K562 (cell line): ENCODE results near the gene BDH1. TPM values are rescaled to one million over a fixed set of nuclear protein-coding genes. Genes with fewer than 3 reads are reported as not detected.

Experiments
- ATAC-seq: fragments of 200-7000 bp; cut with Tn5 transposase; 3 replicates; pipeline ENCODE4 v1.9.1; 2020; ENCODE audit warnings: moderate library complexity
- BruUV-seq: library from RNA; stranded (reverse); fragments of 400-500 nt; replicated peaks from 2 replicates; lab custom pipeline; 2021; lab: Mats Ljungman, UMichigan
- CTCF ChIA-PET: fragments of 300-600 bp; formaldehyde crosslinking; extraction: SDS; loops from one replicate; lab custom pipeline; 2021; ENCODE audit warnings: low intra/inter-chr PET ratio; lab: Yijun Ruan, JAX
- POLR2A ChIA-PET: fragments of 300-600, 350-650 bp; sonication (Branson Sonifier 250); formaldehyde crosslinking; extraction: SDS; loops from one replicate; lab custom pipeline; 2021; ENCODE audit warnings: antibody characterized with exemption, inconsistent platforms; lab: Yijun Ruan, JAX
- DNase-seq, 4 experiments: peaks; one replicate each; pipeline versions ENCODE4 v3.0.0 to v3.0.0-alpha.2; 2011 to 2018; ENCODE audit warnings: low spot score in 3 of 4, mixed read lengths in 3 of 4; ENCODE audit errors: extremely low read depth in 1 of 4
- FAIRE-seq: peaks from 2 replicates; lab custom pipeline; 2011; peaks lifted over from hg19 to GRCh38; lab: Jason Lieb, UNC
- H2AFZ ChIP-seq: 2 replicates; pipeline ENCODE4 v1.6.0; 2011; ENCODE audit warnings: low read depth, low read length, control low read depth, inconsistent platforms
- H3K27ac ChIP-seq: fragments of 200-600 bp; 3 replicates; pipeline ENCODE4 v1.8.0; 2011; ENCODE audit warnings: low read depth, mild to moderate bottlenecking, control low read depth, inconsistent platforms, low read length, moderate library complexity, mixed read lengths; ENCODE audit errors: extremely low read depth
- H3K27me3 ChIP-seq, 2 experiments: fragments of 300-600 bp in 1 of 2; 2 replicates in 1 of 2; 3 replicates in 1 of 2; pipeline versions ENCODE4 v1.6.0 to v1.8.0; 2011; ENCODE audit warnings: inconsistent platforms in 2 of 2, low read length in 2 of 2, mild to moderate bottlenecking in 1 of 2, mixed read lengths in 1 of 2, moderate library complexity in 1 of 2; ENCODE audit not compliant: control insufficient read depth in 2 of 2, insufficient read depth in 2 of 2
- H3K36me3 ChIP-seq: fragments of 300-600 bp; 3 replicates; pipeline ENCODE4 v1.8.0; 2011; ENCODE audit warnings: mild to moderate bottlenecking, low read length, inconsistent platforms; ENCODE audit not compliant: control insufficient read depth, insufficient read depth
- H3K4me1 ChIP-seq, 2 experiments: fragments of 200-600 bp in 1 of 2; replicated peaks in 1 of 2; 2 replicates in 1 of 2; 3 replicates in 1 of 2; pipeline versions ENCODE4 v1.5.1 to v1.8.0; 2011; ENCODE audit warnings: inconsistent platforms in 2 of 2, low read length in 2 of 2, mild to moderate bottlenecking in 1 of 2, mixed read lengths in 1 of 2, moderate library complexity in 1 of 2; ENCODE audit not compliant: control insufficient read depth in 2 of 2, insufficient read depth in 2 of 2
- H3K4me2 ChIP-seq: 2 replicates; pipeline ENCODE4 v1.6.1; 2011; ENCODE audit warnings: low read length, control low read depth, inconsistent platforms, mixed read lengths; ENCODE audit not compliant: insufficient read depth
- H3K4me3 ChIP-seq: fragments of 200-600 bp; sonication (generic), shearing (Covaris generic); 2 replicates; pipeline ENCODE4 v1.5.1; 2016; ENCODE audit warnings: control low read depth, inconsistent platforms
- H3K79me2 ChIP-seq: fragments of 200-600 bp; 3 replicates; pipeline ENCODE4 v1.8.0; 2011; ENCODE audit warnings: low read length, inconsistent platforms; ENCODE audit not compliant: control insufficient read depth, insufficient read depth
- H3K9ac ChIP-seq, 2 experiments: 2 replicates each; pipeline versions ENCODE4 v1.6.0 to v1.6.1; 2011; ENCODE audit warnings: low read depth in 2 of 2, low read length in 2 of 2, control low read depth in 1 of 2, inconsistent platforms in 1 of 2, mild to moderate bottlenecking in 1 of 2, mixed read lengths in 1 of 2; ENCODE audit not compliant: insufficient read depth in 1 of 2
- H3K9me1 ChIP-seq: one replicate; pipeline ENCODE4 v1.6.0; 2011; ENCODE audit warnings: inconsistent platforms, mild to moderate bottlenecking, low read length, moderate library complexity; ENCODE audit not compliant: control insufficient read depth, insufficient read depth
- H3K9me3 ChIP-seq: replicated peaks from 2 replicates; pipeline ENCODE4 v1.5.1; 2011; ENCODE audit warnings: low read depth, low read length, inconsistent platforms; ENCODE audit not compliant: control insufficient read depth, insufficient read depth
- H4K20me1 ChIP-seq: replicated peaks from 2 replicates; pipeline ENCODE4 v1.6.1; 2011; ENCODE audit warnings: low read length, inconsistent platforms, mixed read lengths; ENCODE audit not compliant: control insufficient read depth, insufficient read depth
- CCAR2 ChIP-seq: fragments of 200-400 bp; formaldehyde crosslinking; IDR thresholded peaks from 2 replicates; pipeline ENCODE4 v1.6.1; 2017; ENCODE audit warnings: mild to moderate bottlenecking, low read depth, low read length
- HLTF ChIP-seq: fragments of 450-650 bp; IDR thresholded peaks from 2 replicates; pipeline ENCODE4 v1.6.1; 2016
- KAT7 ChIP-seq: sonication (generic); formaldehyde crosslinking; IDR thresholded peaks from 2 replicates; pipeline ENCODE4 v1.8.0; 2022; ENCODE audit warnings: missing genetic modification reagents, mild to moderate bottlenecking, borderline replicate concordance
- KLF10 ChIP-seq: fragments of 250-450 bp; sonication (Bioruptor Pico); IDR thresholded peaks from 2 replicates; pipeline ENCODE4 v1.6.1; 2021; ENCODE audit warnings: matching md5 sums
- MTA1 ChIP-seq: fragments of 450-650 bp; IDR thresholded peaks from 2 replicates; pipeline ENCODE4 v1.6.1; 2017; ENCODE audit warnings: borderline replicate concordance
- MTA2 ChIP-seq: fragments of 450-650 bp; IDR thresholded peaks from 2 replicates; pipeline ENCODE4 v1.6.1; 2016; ENCODE audit warnings: low read depth
- NFYB ChIP-seq: IDR thresholded peaks from 2 replicates; pipeline ENCODE4 v1.6.1; 2011; ENCODE audit warnings: mild to moderate bottlenecking, moderate library complexity; ENCODE audit not compliant: insufficient read length; ENCODE audit errors: extremely low read depth
- OTX1 ChIP-seq: fragments of 450-650 bp; formaldehyde crosslinking; IDR thresholded peaks from 2 replicates; pipeline ENCODE4 v1.4.0; 2022; ENCODE audit warnings: mild to moderate bottlenecking
- RBFOX2 ChIP-seq: fragments of 200-400 bp; formaldehyde crosslinking; IDR thresholded peaks from 2 replicates; pipeline ENCODE4 v1.6.1; 2017; ENCODE audit warnings: low read depth, mild to moderate bottlenecking, low read length, moderate library complexity
- RBM14 ChIP-seq: fragments of 200-400 bp; formaldehyde crosslinking; IDR thresholded peaks from 2 replicates; pipeline ENCODE4 v1.6.1; 2018; ENCODE audit warnings: low read depth, mild to moderate bottlenecking, low read length, moderate library complexity, borderline replicate concordance; ENCODE audit not compliant: insufficient read depth
- SMARCC2 ChIP-seq: fragments of 450-650 bp; IDR thresholded peaks from 2 replicates; pipeline ENCODE4 v1.6.1; 2017; ENCODE audit warnings: antibody characterized with exemption, moderate library complexity, mild to moderate bottlenecking, low read depth
- SOX6 ChIP-seq: fragments of 450-650 bp; IDR thresholded peaks from 2 replicates; pipeline ENCODE4 v1.6.1; 2014; ENCODE audit warnings: mild to moderate bottlenecking
- SPI1 ChIP-seq: IDR thresholded peaks from 2 replicates; pipeline ENCODE4 v1.6.1; 2011; ENCODE audit warnings: low read depth, low read length, control low read depth, borderline replicate concordance
- SREBF1 ChIP-seq: fragments of 150-350 bp; IDR thresholded peaks from 2 replicates; pipeline ENCODE4 v1.6.1; 2014; ENCODE audit warnings: antibody characterized with exemption, low read depth, low read length, borderline replicate concordance
- TFAP4 ChIP-seq: sonication (generic); formaldehyde crosslinking; IDR thresholded peaks from 2 replicates; pipeline ENCODE4 v1.8.0; 2022; ENCODE audit warnings: missing genetic modification reagents, mild to moderate bottlenecking, moderate library complexity, borderline replicate concordance
- ZNF584 ChIP-seq: fragments of 200-800 bp; sonication (Bioruptor generic); IDR thresholded peaks from 2 replicates; pipeline ENCODE4 v1.6.1; 2016; ENCODE audit warnings: low read depth, mild to moderate bottlenecking, missing genetic modification characterization, missing compliant biosample characterization
- WGBS: fragments of 100-300 bp; shearing (Covaris generic); methylation state at CpG from one replicate; pipeline ENCODE4 v1.1.6; 2016; ENCODE audit warnings: low coverage, mixed read lengths; ENCODE audit not compliant: insufficient coverage; ENCODE audit errors: missing lambda C conversion rate; 5-methylcytosine and 5-hydroxymethylcytosine counted together
- in situ Hi-C: fragments of 300-500 bp; cut with MboI; formaldehyde crosslinking; loops from 4 replicates; pipeline ENCODE4 v1.15.0; 2018; ENCODE audit warnings: inconsistent platforms, mixed read lengths
- intact Hi-C: fragments of 100-400 bp; cut with micrococcal nuclease; formaldehyde crosslinking; loops from 2 replicates; pipeline ENCODE4 v1.14.2; 2022
- polyA plus RNA-seq, 8 experiments: library from polyadenylated mRNA; depleted of rRNA in 4 of 8; stranded (reverse) in 5 of 8; unstranded in 3 of 8; fragments of >200 nt; fragmentation: Nextera tagmentation in 2 of 8; fragmentation: Illumina TruSeq in 1 of 8; extraction: Ambion mirVana in 2 of 8; extraction: Trizol in 1 of 8; gene quantifications; 2 replicates each; pipeline versions ENCODE4 v1.2.1 to v1.2.3, GENCODE V29; 2011 to 2014; ENCODE audit warnings: inconsistent platforms in 1 of 8, missing spikeins in 1 of 8
- total RNA-seq, 7 experiments: library from RNA; depleted of rRNA in 6 of 7; stranded (reverse); fragments of >200 nt in 6 of 7; fragmentation: Illumina TruSeq in 2 of 7; extraction: Trizol in 2 of 7; gene quantifications; 2 replicates each; pipeline versions ENCODE4 v1.2.1 to v1.2.3, GENCODE V29; 2011 to 2021; ENCODE audit warnings: low replicate concordance in 1 of 7
- TF ChIP-seq, protein P1 (sequence below): fragments of 250-450 bp; sonication (Bioruptor Pico); IDR thresholded peaks from 2 replicates; pipeline ENCODE4 v1.4.0; 2020

BDH1 gene
- total and polyA plus RNA-seq, 9 of the 15 experiments (the other 6 are each of a cell fraction or from before 2014, with no cell fraction given) = 0.07 to 0.89 (median 0.12) TPM; not detected in 3

DNA sequence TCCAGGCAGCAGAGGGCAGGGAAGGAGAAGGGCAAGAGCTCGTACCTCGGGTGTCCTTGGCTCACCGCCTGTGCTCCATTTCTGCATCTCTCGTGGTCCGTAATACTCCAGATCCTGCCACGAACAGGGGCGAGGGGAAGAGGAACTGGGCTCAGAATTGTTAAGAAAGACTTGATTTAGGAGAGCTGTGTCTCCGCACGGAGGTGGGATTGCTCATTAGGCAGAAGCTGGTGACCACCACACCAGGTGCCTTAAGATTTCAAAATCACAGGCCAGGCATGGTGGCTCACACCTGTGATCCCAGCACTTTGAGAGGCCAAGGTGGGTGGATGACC lies 37.2 kb upstream of the BDH1 start:
- Histone ChIP-seq H3K27ac (peak overlapping the region; percentile 83), H3K36me3 (no peaks in the 10 kb centered on the region), H4K20me1 (no peaks in the 10 kb centered on the region), H3K4me1 (peaks cover 29 to 35% of the 10 kb centered on the region in 2 experiments; a peak in 4 of 5 replicates), H3K4me2 (peak overlapping the region; percentile 71), H3K4me3 (no peak overlapping the region), H2AFZ (peak overlapping the region; percentile 93), H3K9me1 (no peaks in the 10 kb centered on the region), H3K9me3 (no peaks in the 10 kb centered on the region), H3K9ac (peak overlapping the region; percentile 59 to 89; a peak in 3 of 4 replicates), H3K27me3 (no peaks in the 10 kb centered on the region), H3K79me2 (no peaks in the 10 kb centered on the region)
- 5% methylated on average over 9 of the region's 9 CpGs for WGBS
- ATAC-seq (peak; percentile 85), DNase-seq (peak in 2 of 4 experiments; percentile 60 to 65), FAIRE-seq (no peak)
- no TSS peak for BruUV-seq
- intact Hi-C loops (loop anchor here (10.0 kb wide), 1 partner anchor 312 kb away; no protein-coding TSS in a partner anchor), in situ Hi-C loops (loop anchor here (10.0 kb wide), 1 partner anchor 82 kb away; no protein-coding TSS in a partner anchor)
- CTCF ChIA-PET = no interaction called here
- POLR2A ChIA-PET = interaction anchor here (0.9 to 2.5 kb wide), 4 partner anchors 10 to 19 kb away, joined by 3 to 11 read pairs (median 5); no protein-coding TSS in a partner anchor
- TF ChIP-seq RBM14 (no peak), MTA1 (0 out of 2 replicates have a peak, but pooled peaks have one; percentile 25), OTX1 (CRISPR knock-in tag) (no peak), SOX6 (0 out of 2 replicates have a peak, but pooled peaks have one; percentile 1), KAT7 (CRISPR knock-in tag) (peak; percentile 43; the same call in 1 of the 2 replicates), HLTF (no peak), SMARCC2 (0 out of 2 replicates have a peak, but pooled peaks have one; percentile 8), NFYB (no peak), MTA2 (0 out of 2 replicates have a peak, but pooled peaks have one; percentile 1), TFAP4 (CRISPR knock-in tag) (peak; percentile 9; the same call in 1 of the 2 replicates), SPI1 (peak; percentile 66; the same call in 1 of the 2 replicates), CCAR2 (no peak), KLF10 (CRISPR knock-in tag) (no peak), RBFOX2 (0 out of 2 replicates have a peak, but pooled peaks have one; percentile 36), ZNF584 (0 out of 2 replicates have a peak, but pooled peaks have one; percentile 66), SREBF1 (no peak)
- TF ChIP-seq, protein P1, sequence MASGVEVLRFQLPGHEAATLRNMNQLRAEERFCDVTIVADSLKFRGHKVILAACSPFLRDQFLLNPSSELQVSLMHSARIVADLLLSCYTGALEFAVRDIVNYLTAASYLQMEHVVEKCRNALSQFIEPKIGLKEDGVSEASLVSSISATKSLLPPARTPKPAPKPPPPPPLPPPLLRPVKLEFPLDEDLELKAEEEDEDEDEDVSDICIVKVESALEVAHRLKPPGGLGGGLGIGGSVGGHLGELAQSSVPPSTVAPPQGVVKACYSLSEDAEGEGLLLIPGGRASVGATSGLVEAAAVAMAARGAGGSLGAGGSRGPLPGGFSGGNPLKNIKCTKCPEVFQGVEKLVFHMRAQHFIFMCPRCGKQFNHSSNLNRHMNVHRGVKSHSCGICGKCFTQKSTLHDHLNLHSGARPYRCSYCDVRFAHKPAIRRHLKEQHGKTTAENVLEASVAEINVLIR = no peak
